ENCODE measurements around the gene DOK7. TPM values are rescaled to one million over a fixed set of nuclear protein-coding genes. Genes with fewer than 3 reads are reported as not detected.

The DOK7 gene
- total RNA-seq, 2 donors from 2014 or later, result 8.8 to 36.7 TPM

GRCh38 chr4:3484057-3484973 is 21.2 kb downstream of the DOK7 start:
- Histone ChIP-seq H3K36me3 (no peaks in the 10 kb centered on the region), H3K4me3 (peak overlapping the region; percentile 45), H3K9me3 (no peaks in the 10 kb centered on the region), H3K4me1 (ENCODE audit: control insufficient read depth in 1 of 2, low read depth in 2 of 2) (peaks cover 7 to 35% of the 10 kb centered on the region in 2 donors), H3K27me3 (replicated peaks; ENCODE audit: insufficient read depth) (no peaks in the 10 kb centered on the region), H3K27ac (peak overlapping the region; percentile 96 to 99)
- ATAC-seq (ENCODE audit: insufficient number of reproducible peaks, low FRiP score, low read depth), result peak; percentile 60
- no peak for TF ChIP-seq CTCF (IDR thresholded peaks at IDR 0.05)
- DNase-seq (ENCODE audit: low spot score), result peak; percentile 60

- Histone ChIP-seq H3K36me3 (no peaks in the 10 kb centered on the region), H3K9me3 (no peaks in the 10 kb centered on the region), H3K4me3 (peak overlapping the region; percentile 11), H3K27ac (peak overlapping the region; percentile 96 to 99), H3K4me1 (ENCODE audit: control insufficient read depth in 1 of 2, low read depth in 2 of 2) (peaks cover 7 to 35% of the 10 kb centered on the region in 2 donors), H3K27me3 (replicated peaks; ENCODE audit: insufficient read depth) (no peaks in the 10 kb centered on the region)
- no peak for ATAC-seq (ENCODE audit: insufficient number of reproducible peaks, low FRiP score, low read depth)
- DNase-seq (ENCODE audit: low spot score), result no peak
- TF ChIP-seq CTCF (IDR thresholded peaks at IDR 0.05), result no peak
Observed at GRCh38 chr4:3485011-3485791, 22.1 kb downstream of the DOK7 start.

- Histone ChIP-seq H3K4me3 (no peak overlapping the region), H3K27me3 (replicated peaks; ENCODE audit: insufficient read depth) (no peaks in the 10 kb centered on the region)
- ATAC-seq (ENCODE audit: insufficient number of reproducible peaks, low FRiP score, low read depth), result no peak
Observed at GRCh38 chr4:3485886-3486540, 22.9 kb downstream of the DOK7 start.

GRCh38 chr4:3486541-3487540 is 23.7 kb downstream of the DOK7 start:
- no peak overlapping the region for H3K4me3 ChIP-seq
- no peak for ATAC-seq (ENCODE audit: insufficient number of reproducible peaks, low FRiP score, low read depth)
- peaks cover 7 to 29% of the 10 kb centered on the region in 2 donors for H3K4me1 ChIP-seq (ENCODE audit: control insufficient read depth in 1 of 2, low read depth in 2 of 2)
- TF ChIP-seq CTCF (IDR thresholded peaks at IDR 0.05), result no peak
- DNase-seq (ENCODE audit: low spot score), result no peak
- peaks cover 4% of the 10 kb centered on the region for H3K36me3 ChIP-seq
- no peaks in the 10 kb centered on the region for H3K9me3 ChIP-seq
- H3K27me3 ChIP-seq (replicated peaks; ENCODE audit: insufficient read depth), result no peaks in the 10 kb centered on the region
- H3K27ac ChIP-seq, result peak overlapping the region in 1 of 2 donors; percentile 96

More at GRCh38 chr4:3485886-3486540, 22.9 kb downstream of the DOK7 start:
- H3K36me3 ChIP-seq, result no peaks in the 10 kb centered on the region
- peaks cover 7 to 29% of the 10 kb centered on the region in 2 donors for H3K4me1 ChIP-seq (ENCODE audit: control insufficient read depth in 1 of 2, low read depth in 2 of 2)
- TF ChIP-seq CTCF (IDR thresholded peaks at IDR 0.05), result no peak
- DNase-seq (ENCODE audit: low spot score), result no peak
- peak overlapping the region; percentile 96 to 99 for H3K27ac ChIP-seq
- H3K9me3 ChIP-seq, result no peaks in the 10 kb centered on the region
